BJ (cell line): ENCODE results near the gene ODAD3. TPM values are rescaled to one million over a fixed set of nuclear protein-coding genes. Genes with fewer than 3 reads are reported as not detected.

Experiments
- CTCF ChIA-PET: fragments of 350-600 bp; formaldehyde crosslinking; extraction: SDS; loops from one replicate; lab custom pipeline; 2021; ENCODE audit warnings: antibody characterized with exemption, inconsistent platforms; lab: Yijun Ruan, JAX
- POLR2A ChIA-PET: fragments of 300-600 bp; sonication (Branson Sonifier 250); formaldehyde crosslinking; extraction: SDS; loops from one replicate; lab custom pipeline; 2021; ENCODE audit warnings: antibody characterized with exemption; lab: Charles Lee
- DNase-seq: peaks from one replicate; pipeline ENCODE4 v3.0.0-alpha.2; 2011; ENCODE audit warnings: low read depth
- H3K27me3 ChIP-seq: 2 replicates; pipeline ENCODE4 v1.6.0; 2011; ENCODE audit warnings: low read length; ENCODE audit not compliant: control insufficient read depth, insufficient read depth
- H3K36me3 ChIP-seq: 2 replicates; pipeline ENCODE4 v1.5.1; 2011; ENCODE audit warnings: low read length; ENCODE audit not compliant: control insufficient read depth, insufficient read depth
- H3K4me3 ChIP-seq: 2 replicates; pipeline ENCODE4 v1.5.1; 2011; ENCODE audit warnings: low read depth, mild to moderate bottlenecking, control low read depth, low read length
- polyA plus RNA-seq: library from polyadenylated mRNA; depleted of rRNA; stranded (reverse); fragments of >200 nt; gene quantifications from 2 replicates; pipeline ENCODE4 v1.2.3, GENCODE V29; 2011
- TF ChIP-seq, protein P1 (sequence below): IDR thresholded peaks from 2 replicates; pipeline ENCODE4 v1.5.1; 2011; ENCODE audit warnings: low read depth, mild to moderate bottlenecking, control low read depth, inconsistent platforms, low read length, moderate library complexity; ENCODE audit not compliant: insufficient read depth

Gene ODAD3
- polyA plus RNA-seq, 1 experiment: 0.38 TPM

DNA sequence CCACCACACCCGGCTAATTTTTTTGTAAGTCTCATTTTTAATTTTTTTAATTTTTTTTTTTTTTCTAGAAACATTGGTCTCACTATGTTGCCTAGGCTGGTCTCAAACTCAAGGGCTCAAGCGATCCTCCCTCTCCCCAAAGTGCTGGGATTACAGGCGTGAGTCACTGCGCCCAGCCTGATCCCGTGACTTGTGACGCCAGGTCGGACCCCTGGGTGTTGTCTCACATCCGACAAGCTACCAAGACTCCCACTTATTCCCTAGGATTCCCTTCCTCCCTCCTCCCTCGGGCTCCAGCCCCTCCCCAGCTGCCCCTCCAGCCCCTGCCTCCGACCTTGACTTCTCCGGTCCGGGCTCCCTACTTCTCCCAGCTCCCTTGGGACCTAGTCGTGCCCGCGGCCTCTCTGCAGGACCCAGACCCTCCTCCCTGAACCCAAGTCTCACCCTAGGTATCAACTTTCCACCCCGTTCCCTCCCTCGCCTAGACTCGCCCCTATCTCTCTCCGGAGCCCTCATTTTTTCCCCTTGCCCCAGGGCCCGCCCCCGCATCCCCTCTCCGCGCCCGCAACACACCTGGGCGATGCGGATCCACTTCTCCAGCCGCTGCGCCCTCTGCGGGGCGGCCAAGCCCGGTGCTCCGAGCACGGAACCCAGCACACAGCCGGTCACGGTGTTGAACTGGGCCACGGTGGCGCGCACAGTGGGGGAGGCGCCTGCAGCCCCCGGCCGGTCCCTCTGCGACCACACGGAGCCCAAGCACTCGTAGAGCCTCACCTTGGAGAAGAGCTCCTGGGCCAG is 28.9 kb downstream of the ODAD3 start:
- POLR2A ChIA-PET: no interaction called here
- TF ChIP-seq, protein P1, sequence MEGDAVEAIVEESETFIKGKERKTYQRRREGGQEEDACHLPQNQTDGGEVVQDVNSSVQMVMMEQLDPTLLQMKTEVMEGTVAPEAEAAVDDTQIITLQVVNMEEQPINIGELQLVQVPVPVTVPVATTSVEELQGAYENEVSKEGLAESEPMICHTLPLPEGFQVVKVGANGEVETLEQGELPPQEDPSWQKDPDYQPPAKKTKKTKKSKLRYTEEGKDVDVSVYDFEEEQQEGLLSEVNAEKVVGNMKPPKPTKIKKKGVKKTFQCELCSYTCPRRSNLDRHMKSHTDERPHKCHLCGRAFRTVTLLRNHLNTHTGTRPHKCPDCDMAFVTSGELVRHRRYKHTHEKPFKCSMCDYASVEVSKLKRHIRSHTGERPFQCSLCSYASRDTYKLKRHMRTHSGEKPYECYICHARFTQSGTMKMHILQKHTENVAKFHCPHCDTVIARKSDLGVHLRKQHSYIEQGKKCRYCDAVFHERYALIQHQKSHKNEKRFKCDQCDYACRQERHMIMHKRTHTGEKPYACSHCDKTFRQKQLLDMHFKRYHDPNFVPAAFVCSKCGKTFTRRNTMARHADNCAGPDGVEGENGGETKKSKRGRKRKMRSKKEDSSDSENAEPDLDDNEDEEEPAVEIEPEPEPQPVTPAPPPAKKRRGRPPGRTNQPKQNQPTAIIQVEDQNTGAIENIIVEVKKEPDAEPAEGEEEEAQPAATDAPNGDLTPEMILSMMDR: peak; percentile 19
- DNase-seq: no peak

DNA sequence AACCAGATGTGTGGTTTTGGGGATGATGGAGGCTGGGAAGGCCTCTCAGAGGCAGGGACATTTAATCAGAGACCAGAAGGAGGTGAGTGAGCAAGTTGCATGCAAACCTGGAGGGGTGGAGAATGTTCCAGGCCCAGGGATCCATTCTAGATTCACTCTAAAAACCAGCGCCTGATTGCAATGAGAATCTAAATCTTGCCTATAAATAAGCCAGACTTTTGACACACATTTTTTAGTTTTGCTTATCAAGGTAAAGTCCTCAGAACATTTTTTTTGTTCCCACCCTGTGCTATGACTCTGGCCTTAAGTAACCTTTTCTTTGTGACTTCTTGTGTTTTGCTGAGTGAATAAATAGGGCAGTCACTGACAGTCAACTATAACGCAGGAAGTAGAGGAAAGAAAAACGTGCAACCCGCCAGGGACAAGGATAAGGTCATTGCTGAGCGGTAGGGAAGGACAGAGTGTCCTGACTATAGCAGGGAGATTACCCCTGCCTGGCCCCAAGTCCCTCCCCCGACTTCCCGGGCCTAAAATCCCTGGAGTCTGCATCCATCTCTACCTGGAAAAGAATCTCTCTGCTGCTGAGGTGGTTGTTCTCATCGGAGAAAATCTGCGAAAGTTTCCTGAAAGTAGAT is 30.2 kb downstream of the ODAD3 start:
- no peaks in the 10 kb centered on the region; the same call in 1 of the 2 replicates for H3K36me3 ChIP-seq
- CTCF ChIA-PET: interaction anchor here (2.9 kb wide), 1 partner anchor 24 kb away, joined by 12 read pairs; no protein-coding TSS in a partner anchor
- no peaks in the 10 kb centered on the region for H3K27me3 ChIP-seq
- TF ChIP-seq, protein P1: no peak
- POLR2A ChIA-PET: no interaction called here
- DNase-seq: no peak
- H3K4me3 ChIP-seq: no peak overlapping the region

More for the DNA sequence above, 28.9 kb downstream of the ODAD3 start:
- Histone ChIP-seq H3K36me3 (no peaks in the 10 kb centered on the region; the same call in 1 of the 2 replicates), H3K4me3 (no peak overlapping the region), H3K27me3 (no peaks in the 10 kb centered on the region)
- CTCF ChIA-PET: interaction anchor here (0.6 to 2.6 kb wide), 5 partner anchors 10 to 59 kb away, joined by 3 to 15 read pairs (median 3); partner anchors contain the start of gene PRKCSH

- TF ChIP-seq, protein P1: no peak
- ChIA-PET CTCF (interaction anchor here (1.2 to 2.9 kb wide), 3 partner anchors 11 to 21 kb away, joined by 3 to 12 read pairs (median 3); no protein-coding TSS in a partner anchor), POLR2A (no interaction called here)
- H3K4me3 ChIP-seq: no peak overlapping the region
- H3K27me3 ChIP-seq: no peaks in the 10 kb centered on the region
- H3K36me3 ChIP-seq: no peaks in the 10 kb centered on the region; the same call in 1 of the 2 replicates
- DNase-seq: no peak
Observed at GRCh38 chr19:11401808-11402543, 32.9 kb downstream of the ODAD3 start.

- no peaks in the 10 kb centered on the region for H3K27me3 ChIP-seq
- no peaks in the 10 kb centered on the region; the same call in 1 of the 2 replicates for H3K36me3 ChIP-seq
- no peak for DNase-seq
- POLR2A ChIA-PET: interaction anchor here (0.6 kb wide), 1 partner anchor 23 kb away, joined by 3 read pairs; no protein-coding TSS in a partner anchor
- TF ChIP-seq, protein P1: no peak
- CTCF ChIA-PET: interaction anchor here (0.6 to 1.4 kb wide), 4 partner anchors 9 to 19 kb away, joined by 3 to 4 read pairs (median 4); no protein-coding TSS in a partner anchor
- H3K4me3 ChIP-seq: no peak overlapping the region
Observed at GRCh38 chr19:11400798-11401197, 34.1 kb downstream of the ODAD3 start.
